ENCODE measurements around the gene GFOD1.

Gene GFOD1

DNA sequence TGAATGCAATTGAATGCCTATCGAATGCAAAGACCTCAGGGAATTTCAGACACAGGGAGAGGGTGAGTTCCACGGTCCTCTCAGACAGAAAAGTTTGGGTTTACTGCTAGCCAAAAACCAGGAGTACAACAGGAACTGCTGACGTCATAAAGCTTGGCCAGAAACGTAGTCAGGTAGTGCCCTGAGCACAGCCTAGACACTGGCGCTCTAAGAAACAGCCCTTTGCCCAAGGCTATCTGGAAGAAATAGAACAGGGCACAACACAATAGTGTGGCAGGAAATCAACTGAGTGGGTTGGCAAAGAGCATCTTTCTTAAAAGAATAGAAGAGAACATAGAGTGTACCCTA is 58.0 kb downstream of the GFOD1 start:
- Mint-ChIP-seq H3K4me1 (ENCODE audit: low read depth) (peaks cover 67% of the 10 kb centered on the region), H3K27me3 (ENCODE audit: low read depth) (no peaks in the 10 kb centered on the region), H3K27ac (no peak overlapping the region), H3K9me3 (peaks cover 5% of the 10 kb centered on the region), H3K4me3 (peak overlapping the region; percentile 4), H3K36me3 (ENCODE audit: low read depth) (peaks cover 2% of the 10 kb centered on the region)
- no peak for DNase-seq (ENCODE audit: low spot score)

DNA sequence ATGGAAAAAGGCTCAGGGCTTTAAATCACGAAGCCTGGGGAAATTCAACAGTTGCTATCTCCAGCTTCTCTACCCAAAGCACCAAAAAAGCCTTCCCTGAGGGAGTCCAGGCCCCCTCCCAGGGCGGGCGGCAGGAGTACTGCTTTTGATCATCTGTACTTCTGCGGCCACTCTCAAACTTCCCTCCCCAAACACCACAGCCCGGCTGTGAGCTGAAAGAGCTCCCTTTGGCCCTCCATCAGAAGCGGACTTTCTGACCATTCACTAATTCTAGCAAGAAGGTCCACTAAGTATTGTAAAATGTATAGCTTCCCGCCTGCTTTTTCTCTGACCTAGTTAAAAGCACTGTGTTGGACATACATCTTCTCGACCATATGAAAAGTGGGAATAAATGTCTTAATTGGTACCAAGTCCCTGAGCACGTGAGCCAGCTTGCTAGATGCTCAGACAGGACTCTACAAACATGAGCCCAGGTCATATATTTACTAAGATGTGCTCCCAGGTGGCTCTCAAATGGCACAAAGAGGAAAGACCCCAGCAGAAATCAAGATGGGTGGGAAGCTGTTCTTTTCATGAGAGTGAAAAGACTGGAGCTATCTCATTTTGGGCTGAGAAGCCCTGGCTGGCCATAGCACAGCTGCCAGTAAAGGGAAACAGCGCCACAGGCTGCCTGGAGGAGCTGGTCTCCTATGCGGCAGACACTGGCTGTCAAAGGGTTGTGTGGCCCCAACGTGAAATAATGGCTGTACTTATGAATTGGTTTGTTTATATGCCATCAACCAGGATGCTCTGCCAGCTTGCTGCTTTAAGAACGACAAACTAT is 58.6 kb downstream of the GFOD1 start:
- Mint-ChIP-seq H3K9me3 (peaks cover 2% of the 10 kb centered on the region), H3K4me1 (ENCODE audit: low read depth) (peaks cover 64% of the 10 kb centered on the region), H3K4me3 (peak overlapping the region; percentile 61), H3K27ac (peak overlapping the region; percentile 76), H3K36me3 (ENCODE audit: low read depth) (peaks cover under 1% of the 10 kb centered on the region), H3K27me3 (ENCODE audit: low read depth) (no peaks in the 10 kb centered on the region)
- no peak for DNase-seq (ENCODE audit: low spot score)

DNA sequence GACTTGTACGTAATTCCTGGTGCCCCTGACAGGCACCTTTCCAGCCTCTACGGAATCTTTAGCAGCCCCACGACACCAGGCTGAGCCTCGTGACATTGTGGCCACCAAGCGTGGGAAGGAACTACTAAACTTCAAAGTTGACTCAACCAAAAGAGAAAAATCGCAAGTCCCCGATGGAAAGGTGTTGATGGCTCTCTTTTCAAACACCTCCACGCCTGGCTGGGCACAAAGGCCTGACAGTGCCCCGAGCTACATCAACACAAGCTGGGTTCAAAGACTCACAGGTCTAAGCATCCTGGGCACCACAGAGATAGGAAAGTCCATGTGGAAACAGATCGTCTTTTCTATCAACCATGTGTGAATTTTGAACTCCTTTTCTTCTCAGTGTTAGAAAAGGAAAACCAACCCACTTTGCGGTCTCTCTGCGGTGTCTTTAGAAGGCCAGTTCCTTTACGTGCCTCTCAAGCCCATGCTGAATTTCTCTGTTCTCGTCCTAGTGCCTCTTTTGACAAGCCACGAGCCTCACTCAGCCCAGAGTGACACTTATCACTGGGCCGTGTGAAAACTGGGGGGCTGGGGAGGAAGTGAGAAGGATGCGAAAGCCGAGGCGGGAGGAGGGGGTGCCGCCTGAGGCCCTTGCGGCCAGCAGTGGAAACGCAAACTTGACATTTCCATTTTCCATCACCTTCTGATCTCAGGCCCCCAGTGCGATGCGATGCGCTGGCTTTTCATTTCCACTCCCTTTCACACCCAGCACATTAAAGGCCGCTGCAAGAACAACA is 59.4 kb downstream of the GFOD1 start:
- H3K27me3 Mint-ChIP-seq (ENCODE audit: low read depth), result no peaks in the 10 kb centered on the region
- peak; percentile 82 for DNase-seq (ENCODE audit: low spot score)
- no peaks in the 10 kb centered on the region for H3K36me3 Mint-ChIP-seq (ENCODE audit: low read depth)
- peak overlapping the region; percentile 76 for H3K27ac Mint-ChIP-seq
- peak overlapping the region; percentile 61 for H3K4me3 Mint-ChIP-seq
- peaks cover 63% of the 10 kb centered on the region for H3K4me1 Mint-ChIP-seq (ENCODE audit: low read depth)
- no peaks in the 10 kb centered on the region for H3K9me3 Mint-ChIP-seq

DNA sequence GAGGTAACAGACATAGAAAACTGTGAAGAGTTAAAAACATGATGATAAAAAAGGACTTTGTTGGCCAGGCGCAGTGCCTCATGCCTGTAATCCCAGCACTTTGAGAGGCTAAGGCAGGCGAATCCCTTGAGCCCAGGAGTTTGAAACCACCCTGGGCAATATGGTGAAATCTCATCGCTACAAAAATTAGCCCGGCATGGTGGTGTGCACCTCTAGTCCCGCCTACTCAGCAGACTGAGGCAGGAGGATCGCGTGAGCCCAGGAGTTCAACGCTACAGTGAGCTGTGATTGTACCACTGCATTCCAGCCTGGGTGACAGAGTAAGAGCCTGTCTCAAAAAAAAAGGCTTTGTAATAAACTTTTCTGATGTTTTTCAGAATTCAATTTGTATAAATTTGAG is 60.1 kb downstream of the GFOD1 start:
- no peak for DNase-seq (ENCODE audit: low spot score)
- Mint-ChIP-seq H3K4me1 (ENCODE audit: low read depth) (peaks cover 57% of the 10 kb centered on the region), H3K4me3 (peak overlapping the region; percentile 61), H3K27me3 (ENCODE audit: low read depth) (no peaks in the 10 kb centered on the region), H3K36me3 (ENCODE audit: low read depth) (no peaks in the 10 kb centered on the region), H3K27ac (peak overlapping the region; percentile 76), H3K9me3 (no peaks in the 10 kb centered on the region)

DNA sequence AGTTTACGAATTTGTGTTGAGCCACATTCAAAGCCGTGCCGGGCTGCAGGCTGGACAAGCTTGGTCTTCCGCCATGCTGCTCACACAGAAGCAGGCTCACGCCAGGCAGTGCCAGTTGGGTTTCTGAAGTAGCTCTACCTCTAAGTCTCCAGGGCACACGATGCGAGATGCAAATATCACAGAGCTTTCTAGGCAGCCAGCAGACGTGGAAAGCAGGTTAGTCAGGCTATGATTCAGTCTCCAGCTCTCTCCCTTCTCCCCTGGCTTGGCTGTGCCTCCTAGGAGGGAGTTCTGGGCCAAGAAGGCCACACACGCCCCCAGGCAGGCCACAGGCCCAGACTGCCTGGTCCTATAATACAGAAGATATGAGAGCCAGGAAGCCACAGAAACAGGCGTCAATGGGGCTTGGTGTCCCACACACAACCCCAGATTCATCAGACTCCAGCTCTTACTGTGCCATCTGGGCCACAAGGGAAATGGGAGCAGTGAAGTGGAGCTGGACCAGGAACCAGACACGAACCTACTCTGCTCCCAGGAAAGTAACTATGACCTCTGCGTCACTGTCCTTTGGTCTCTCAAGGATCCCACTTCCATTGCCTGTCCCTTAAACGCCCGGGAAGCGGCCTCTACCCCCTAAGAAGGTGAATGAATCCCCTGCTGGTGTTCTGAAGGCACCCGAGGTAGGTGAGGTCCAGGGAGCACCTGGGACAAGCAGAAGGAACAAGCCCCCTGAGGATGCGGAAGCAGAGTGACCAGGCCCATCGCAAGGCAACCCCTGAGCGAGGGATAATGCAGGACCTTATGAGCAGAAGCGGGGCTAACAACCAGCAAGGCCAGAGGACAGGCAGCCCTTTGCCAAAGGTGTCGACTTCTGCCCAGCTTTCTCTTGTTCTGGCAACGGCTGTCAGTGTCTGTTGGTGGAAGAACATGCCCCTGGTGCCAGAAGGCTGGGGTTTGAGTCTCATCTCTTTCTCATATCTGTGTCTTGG is 61.2 kb downstream of the GFOD1 start:
- DNase-seq (ENCODE audit: low spot score), result peak; percentile 65
- Mint-ChIP-seq H3K4me1 (ENCODE audit: low read depth) (peaks cover 49% of the 10 kb centered on the region), H3K36me3 (ENCODE audit: low read depth) (no peaks in the 10 kb centered on the region), H3K9me3 (no peaks in the 10 kb centered on the region), H3K27me3 (ENCODE audit: low read depth) (no peaks in the 10 kb centered on the region), H3K4me3 (no peak overlapping the region), H3K27ac (no peak overlapping the region)

DNA sequence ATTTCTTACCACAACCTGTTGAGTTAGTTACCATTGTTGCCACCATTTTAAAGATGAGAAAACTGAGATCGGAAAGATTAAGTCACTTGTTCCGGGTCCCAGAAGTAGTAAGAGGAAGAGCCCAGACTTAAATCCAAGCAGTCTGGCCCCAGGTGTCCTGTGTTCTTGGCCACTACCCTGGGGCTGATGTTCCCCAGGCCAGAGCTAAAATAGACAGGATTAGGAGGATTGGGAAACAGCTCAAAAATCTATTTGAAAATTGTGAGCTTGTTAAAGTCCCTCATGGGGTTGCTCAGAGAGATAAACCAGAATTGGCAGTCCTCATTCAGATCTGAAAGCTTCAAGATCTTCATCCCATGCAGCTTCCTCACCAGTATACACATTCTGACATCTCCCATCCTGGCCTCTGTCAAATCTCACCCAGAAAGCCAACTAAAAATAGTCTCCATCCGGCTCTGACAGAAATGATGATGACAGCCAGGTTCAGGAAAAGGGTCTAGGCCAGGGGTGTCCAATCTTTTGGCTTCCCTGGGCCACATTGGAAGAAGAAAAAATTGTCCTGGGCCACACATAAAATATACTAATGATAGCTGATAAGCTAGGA is 62.0 kb downstream of the GFOD1 start:
- Mint-ChIP-seq H3K9me3 (no peaks in the 10 kb centered on the region), H3K27me3 (ENCODE audit: low read depth) (no peaks in the 10 kb centered on the region), H3K27ac (no peak overlapping the region), H3K4me1 (ENCODE audit: low read depth) (peaks cover 48% of the 10 kb centered on the region), H3K4me3 (no peak overlapping the region), H3K36me3 (ENCODE audit: low read depth) (no peaks in the 10 kb centered on the region)
- DNase-seq (ENCODE audit: low spot score), result no peak

DNA sequence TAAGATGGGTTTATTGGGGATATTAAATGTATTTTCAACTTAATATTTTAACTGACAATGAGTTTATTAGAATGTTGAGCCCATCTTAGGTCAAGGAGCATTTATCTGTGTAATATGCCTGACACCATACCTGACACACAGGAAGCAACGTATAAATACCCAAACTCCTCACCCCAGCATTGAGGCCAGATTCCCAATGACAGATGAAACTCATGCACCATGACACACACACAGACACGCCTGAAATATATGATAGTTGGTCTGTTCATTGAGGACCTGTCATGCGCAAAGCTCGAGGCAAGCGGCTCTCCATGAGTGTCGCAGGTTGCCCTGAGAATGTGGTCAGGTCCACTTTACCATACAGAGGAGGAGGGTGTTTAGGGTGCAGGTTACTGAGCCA is 64.1 kb downstream of the GFOD1 start:
- H3K9me3 Mint-ChIP-seq, result no peaks in the 10 kb centered on the region
- no peak for DNase-seq (ENCODE audit: low spot score)
- H3K4me1 Mint-ChIP-seq (ENCODE audit: low read depth), result peaks cover 42% of the 10 kb centered on the region
- H3K27ac Mint-ChIP-seq, result no peak overlapping the region
- H3K4me3 Mint-ChIP-seq, result no peak overlapping the region
- peaks cover 3% of the 10 kb centered on the region for H3K36me3 Mint-ChIP-seq (ENCODE audit: low read depth)
- peaks cover 3% of the 10 kb centered on the region for H3K27me3 Mint-ChIP-seq (ENCODE audit: low read depth)

DNA sequence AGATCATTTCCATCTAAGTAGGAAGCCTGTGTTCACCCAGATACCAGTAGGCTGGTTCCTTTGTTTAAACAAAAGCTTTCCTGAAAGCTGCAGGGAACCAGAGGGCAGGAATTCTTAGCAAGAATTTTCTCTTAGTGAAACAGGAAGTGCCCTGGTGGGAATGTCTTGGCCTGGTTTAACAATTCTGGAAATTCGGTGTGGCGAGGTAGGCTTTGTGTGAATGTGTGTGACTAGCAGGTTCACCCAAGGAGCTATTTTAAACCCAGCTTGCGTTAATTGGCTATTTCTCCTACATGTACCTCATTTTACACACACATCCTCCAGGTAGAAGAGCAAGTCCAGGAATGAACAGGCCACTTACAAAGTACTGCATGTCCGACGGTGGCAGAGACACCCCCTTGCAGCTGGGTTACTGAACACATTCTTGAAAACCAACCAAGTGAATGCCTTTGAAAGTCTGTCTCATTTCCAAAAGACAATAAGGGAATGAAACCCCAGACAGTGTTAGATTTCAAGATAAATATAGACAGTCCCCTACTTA is 64.6 kb downstream of the GFOD1 start:
- H3K36me3 Mint-ChIP-seq (ENCODE audit: low read depth), result peaks cover 3% of the 10 kb centered on the region
- no peak for DNase-seq (ENCODE audit: low spot score)
- no peaks in the 10 kb centered on the region for H3K9me3 Mint-ChIP-seq
- H3K4me1 Mint-ChIP-seq (ENCODE audit: low read depth), result peaks cover 36% of the 10 kb centered on the region
- H3K27ac Mint-ChIP-seq, result no peak overlapping the region
- no peak overlapping the region for H3K4me3 Mint-ChIP-seq
- H3K27me3 Mint-ChIP-seq (ENCODE audit: low read depth), result peaks cover 3% of the 10 kb centered on the region

DNA sequence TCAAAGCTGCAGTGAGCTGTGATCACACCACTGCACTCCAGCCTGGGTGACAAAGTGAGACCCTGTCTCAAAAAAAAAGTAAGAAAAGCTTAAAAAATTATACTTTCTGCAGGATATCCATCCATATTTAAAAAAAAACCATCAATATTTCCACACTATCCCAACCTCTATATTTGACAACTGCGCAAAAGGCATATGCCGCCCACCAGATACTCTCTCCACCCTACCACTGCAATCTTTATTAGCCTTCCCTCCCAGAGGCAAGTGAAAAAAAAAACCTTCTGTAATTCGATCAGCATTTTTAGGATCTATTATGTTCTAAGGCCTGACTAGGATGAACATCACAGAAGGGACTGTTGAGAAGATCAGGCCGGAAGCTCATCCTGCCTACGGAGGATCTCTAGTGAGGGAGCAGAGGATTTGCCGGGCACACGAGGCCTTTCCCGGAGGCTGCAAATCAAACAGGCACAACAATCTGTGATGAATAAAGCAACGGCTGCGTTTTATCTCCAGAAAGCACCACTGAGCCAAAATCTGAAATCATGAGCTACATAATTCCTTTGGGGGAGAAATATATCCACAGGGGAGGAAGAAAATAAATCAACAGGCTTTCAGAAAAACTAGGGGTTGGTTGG is 65.9 kb downstream of the GFOD1 start:
- Mint-ChIP-seq H3K9me3 (no peaks in the 10 kb centered on the region), H3K4me3 (no peak overlapping the region), H3K27me3 (ENCODE audit: low read depth) (peaks cover 3% of the 10 kb centered on the region), H3K4me1 (ENCODE audit: low read depth) (peaks cover 26% of the 10 kb centered on the region), H3K27ac (no peak overlapping the region), H3K36me3 (ENCODE audit: low read depth) (peaks cover 3% of the 10 kb centered on the region)
- no peak for DNase-seq (ENCODE audit: low spot score)

DNA sequence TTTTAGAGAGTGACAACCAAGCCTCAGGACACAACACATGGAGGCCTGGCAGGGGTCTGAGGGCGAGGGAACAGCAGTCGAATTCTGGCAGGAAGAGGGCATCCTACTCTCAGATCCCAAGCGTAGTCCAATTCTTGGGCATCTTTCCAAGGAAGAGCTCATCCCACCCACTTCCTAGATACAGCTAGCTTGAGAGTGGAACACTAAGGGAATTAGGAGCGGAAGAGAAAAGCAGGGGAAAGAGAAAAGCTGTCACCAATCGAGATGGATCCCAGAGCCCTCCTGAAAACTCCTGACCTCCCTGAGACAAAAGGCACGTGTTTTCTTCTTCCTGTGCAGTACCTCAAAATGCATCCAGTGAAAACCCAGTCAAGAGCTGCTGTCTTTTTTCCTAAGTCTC is 67.1 kb downstream of the GFOD1 start:
- peaks cover 17% of the 10 kb centered on the region for H3K4me1 Mint-ChIP-seq (ENCODE audit: low read depth)
- peaks cover 5% of the 10 kb centered on the region for H3K36me3 Mint-ChIP-seq (ENCODE audit: low read depth)
- H3K27me3 Mint-ChIP-seq (ENCODE audit: low read depth), result peaks cover 3% of the 10 kb centered on the region
- no peak overlapping the region for H3K4me3 Mint-ChIP-seq
- peaks cover 7% of the 10 kb centered on the region for H3K9me3 Mint-ChIP-seq
- DNase-seq (ENCODE audit: low spot score), result no peak
- no peak overlapping the region for H3K27ac Mint-ChIP-seq

DNA sequence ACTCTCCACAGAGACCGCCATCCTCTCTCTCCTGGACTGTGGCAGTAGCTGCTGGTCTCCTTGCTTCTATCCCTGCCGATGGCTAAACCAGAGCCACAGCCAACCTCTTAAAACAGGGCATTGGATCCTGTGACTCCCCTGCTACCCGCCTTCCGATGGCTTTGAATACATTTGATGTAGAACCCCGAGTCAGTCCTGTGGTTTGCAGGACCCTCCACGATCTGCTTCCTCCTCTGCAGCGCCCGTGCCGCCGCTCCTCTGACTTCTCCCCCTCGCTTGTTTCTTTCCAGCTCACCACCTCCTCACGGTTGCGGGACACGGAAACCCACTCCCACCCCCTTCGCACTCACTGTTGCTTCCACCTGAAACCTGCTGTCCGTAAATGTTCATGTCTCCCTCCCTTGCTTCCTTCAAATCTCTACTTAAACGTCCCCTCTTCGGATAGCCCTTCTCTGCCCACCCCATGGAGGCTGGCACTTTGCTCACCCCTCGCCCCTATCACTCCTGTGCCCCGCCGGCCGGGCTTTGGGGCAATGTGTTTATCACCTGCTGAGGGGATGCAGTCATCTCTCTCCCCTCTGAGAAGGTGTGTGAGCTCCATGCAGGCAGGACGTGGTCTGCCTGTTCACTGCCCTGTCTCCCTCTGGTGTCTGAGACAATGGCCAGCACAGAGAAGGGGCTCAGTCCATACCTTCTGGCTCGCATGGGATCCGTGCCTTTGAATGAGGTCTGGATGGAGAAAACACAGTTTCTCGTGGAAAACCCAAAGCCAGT is 67.8 kb downstream of the GFOD1 start:
- Mint-ChIP-seq H3K4me3 (no peak overlapping the region), H3K27ac (no peak overlapping the region), H3K27me3 (ENCODE audit: low read depth) (peaks cover 3% of the 10 kb centered on the region), H3K4me1 (ENCODE audit: low read depth) (peaks cover 15% of the 10 kb centered on the region), H3K9me3 (peaks cover 7% of the 10 kb centered on the region), H3K36me3 (ENCODE audit: low read depth) (peaks cover 5% of the 10 kb centered on the region)
- no peak for DNase-seq (ENCODE audit: low spot score)

DNA sequence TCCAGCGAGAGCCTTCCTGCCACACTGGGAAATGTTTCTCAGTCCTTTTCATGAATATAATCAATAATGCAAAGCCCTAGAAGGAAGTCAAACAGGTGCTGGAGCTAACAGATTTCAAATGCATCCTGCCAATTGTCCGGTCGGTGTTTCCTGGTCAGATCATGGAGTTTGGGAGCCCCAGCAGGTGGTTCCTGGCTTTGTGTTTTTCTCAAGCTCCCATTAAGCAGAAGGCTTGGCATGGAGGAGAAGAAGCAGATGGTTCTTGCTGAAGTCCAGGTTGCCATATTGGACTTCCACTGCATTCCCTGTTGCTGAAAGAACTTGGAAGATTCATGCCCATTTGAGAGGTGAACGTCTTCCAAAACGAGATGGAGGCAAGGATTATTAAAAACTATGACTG is 68.6 kb downstream of the GFOD1 start:
- peaks cover 5% of the 10 kb centered on the region for H3K36me3 Mint-ChIP-seq (ENCODE audit: low read depth)
- no peak overlapping the region for H3K4me3 Mint-ChIP-seq

More for the DNA sequence above, 68.6 kb downstream of the GFOD1 start:
- Mint-ChIP-seq H3K4me1 (ENCODE audit: low read depth) (peaks cover 15% of the 10 kb centered on the region), H3K9me3 (peaks cover 7% of the 10 kb centered on the region), H3K27ac (no peak overlapping the region), H3K27me3 (ENCODE audit: low read depth) (peaks cover 3% of the 10 kb centered on the region)
- no peak for DNase-seq (ENCODE audit: low spot score)

Measured in T-helper 2 cell treated with Interferon-gamma antibody and Interleukin-4, amounts not matched to agents 5 μg/mL and 100 μg/mL, for 36 hours (primary cell).